Uterus (tissue), 4 donors: ENCODE results near the gene LACC1. TPM values are rescaled to one million over a fixed set of nuclear protein-coding genes. Genes with fewer than 3 reads are reported as not detected.
A peak's percentile ranks its signal among the peaks of the same experiment; 100 is the strongest.

Experiments
- DNase-seq, 2 donors: peaks; one replicate each; pipeline ENCODE4 v3.0.0-alpha.2; 2019 to 2020
- H3K27ac ChIP-seq, 2 donors: fragments of 200-600 bp; sonication (generic); 1 replicate in 1 of 2; 2 replicates in 1 of 2; pipeline ENCODE4 v1.5.1; 2016 to 2018
- H3K27me3 ChIP-seq, 2 donors: fragments of 200-600 bp; sonication (generic); one replicate each; pipeline ENCODE4 v1.5.1; 2018 to 2019; ENCODE audit warnings: control low read depth in 1 of 2
- H3K36me3 ChIP-seq, 2 donors: fragments of 200-600 bp; sonication (generic); one replicate each; pipeline ENCODE4 v1.5.1; 2019; ENCODE audit warnings: control low read depth in 1 of 2
- H3K4me1 ChIP-seq, 2 donors: fragments of 200-600 bp; sonication (generic); one replicate each; pipeline ENCODE4 v1.5.1; 2018 to 2019; ENCODE audit warnings: control low read depth in 1 of 2
- H3K4me3 ChIP-seq, 2 donors: fragments of 200-600 bp; sonication (generic); 1 replicate in 1 of 2; 2 replicates in 1 of 2; pipeline ENCODE4 v1.5.1; 2018 to 2019; ENCODE audit warnings: mild to moderate bottlenecking in 1 of 2
- H3K9me3 ChIP-seq, 2 donors: fragments of 200-600 bp; sonication (generic); one replicate each; pipeline ENCODE4 v1.5.1; 2019; ENCODE audit warnings: control low read depth in 1 of 2
- POLR2A ChIP-seq, 2 donors: fragments of 450-650 bp; IDR thresholded peaks; one replicate each; pipeline ENCODE4 v1.6.1; 2016; ENCODE audit warnings: antibody characterized with exemption in 2 of 2, mild to moderate bottlenecking in 1 of 2, moderate library complexity in 1 of 2
- intact Hi-C: fragments of 100-400 bp; cut with DNase I; formaldehyde crosslinking; loops from one replicate; pipeline ENCODE4 v1.15.1; 2023; ENCODE audit warnings: low total_unique reads
- total RNA-seq, 4 donors: library from RNA; depleted of rRNA in 3 of 4; stranded (reverse); fragments of >200 nt in 3 of 4; gene quantifications; one replicate each; pipeline versions ENCODE4 v1.1.0 to v1.2.4, GENCODE V29; 2014 to 2023
- TF ChIP-seq, protein P1 (sequence below), 4 experiments: fragments of 200-600 bp in 2 of 4; fragments of 450-650 bp in 2 of 4; sonication (generic) in 2 of 4; IDR thresholded peaks; one replicate each; pipeline ENCODE4 v1.5.1; 2016 to 2019; ENCODE audit warnings: antibody characterized with exemption in 4 of 4, mild to moderate bottlenecking in 2 of 4, moderate library complexity in 1 of 4
- donor health status: DM: yes; HTN: yes; CAD: no.

LACC1 gene
- total RNA-seq, 4 donors from 2014 or later: 1.0 to 7.7 (median 5.4) TPM

DNA sequence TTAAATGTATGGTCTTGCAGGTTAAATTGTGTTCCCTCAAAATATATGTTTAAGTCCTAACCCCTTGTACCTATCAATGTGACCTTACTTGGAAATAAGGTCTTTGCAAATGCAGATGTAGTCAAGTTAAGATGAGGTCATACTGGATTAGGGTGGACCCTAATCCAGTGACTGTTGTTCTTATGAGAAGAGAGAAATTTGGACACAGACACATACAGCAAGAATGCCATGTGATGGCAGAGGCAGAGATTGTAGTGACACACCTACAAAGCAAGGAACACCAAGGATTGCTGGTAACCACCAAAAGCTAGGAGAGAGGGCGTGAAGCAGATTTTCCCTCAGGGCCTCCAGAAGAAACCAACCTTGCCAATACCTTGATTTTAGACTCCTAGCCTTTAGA, 50.2 kb downstream of the LACC1 start:
- TF ChIP-seq POLR2A (IDR thresholded peaks at IDR 0.05): no peak
- TF ChIP-seq, protein P1, sequence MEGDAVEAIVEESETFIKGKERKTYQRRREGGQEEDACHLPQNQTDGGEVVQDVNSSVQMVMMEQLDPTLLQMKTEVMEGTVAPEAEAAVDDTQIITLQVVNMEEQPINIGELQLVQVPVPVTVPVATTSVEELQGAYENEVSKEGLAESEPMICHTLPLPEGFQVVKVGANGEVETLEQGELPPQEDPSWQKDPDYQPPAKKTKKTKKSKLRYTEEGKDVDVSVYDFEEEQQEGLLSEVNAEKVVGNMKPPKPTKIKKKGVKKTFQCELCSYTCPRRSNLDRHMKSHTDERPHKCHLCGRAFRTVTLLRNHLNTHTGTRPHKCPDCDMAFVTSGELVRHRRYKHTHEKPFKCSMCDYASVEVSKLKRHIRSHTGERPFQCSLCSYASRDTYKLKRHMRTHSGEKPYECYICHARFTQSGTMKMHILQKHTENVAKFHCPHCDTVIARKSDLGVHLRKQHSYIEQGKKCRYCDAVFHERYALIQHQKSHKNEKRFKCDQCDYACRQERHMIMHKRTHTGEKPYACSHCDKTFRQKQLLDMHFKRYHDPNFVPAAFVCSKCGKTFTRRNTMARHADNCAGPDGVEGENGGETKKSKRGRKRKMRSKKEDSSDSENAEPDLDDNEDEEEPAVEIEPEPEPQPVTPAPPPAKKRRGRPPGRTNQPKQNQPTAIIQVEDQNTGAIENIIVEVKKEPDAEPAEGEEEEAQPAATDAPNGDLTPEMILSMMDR (IDR thresholded peaks at IDR 0.05): no peak
- no peak overlapping the region for H3K27ac ChIP-seq
- intact Hi-C loops: no loop called here
- H3K4me1 ChIP-seq: no peaks in the 10 kb centered on the region
- no peaks in the 10 kb centered on the region for H3K27me3 ChIP-seq
- no peak overlapping the region for H3K4me3 ChIP-seq
- no peaks in the 10 kb centered on the region for H3K9me3 ChIP-seq
- no peaks in the 10 kb centered on the region for H3K36me3 ChIP-seq
- DNase-seq: no peak

DNA sequence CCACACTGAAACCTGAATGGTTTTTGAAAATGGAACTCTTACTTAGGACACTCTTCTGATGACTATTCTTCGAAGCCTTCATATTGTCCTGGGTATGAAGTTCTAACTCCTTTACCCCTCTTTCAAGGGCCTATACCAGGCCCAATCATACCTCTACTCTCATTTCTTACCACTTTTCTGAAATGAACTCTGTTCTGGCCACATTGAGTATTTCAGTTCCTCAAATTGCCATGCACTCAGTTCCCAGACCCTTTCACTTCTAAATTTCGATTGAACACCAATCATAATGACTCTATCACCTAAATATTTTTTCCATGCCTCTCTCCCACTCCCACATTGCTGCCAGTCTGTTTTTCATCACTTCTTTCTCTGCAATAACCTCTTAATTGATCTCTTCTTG, 53.7 kb downstream of the LACC1 start:
- TF ChIP-seq POLR2A (IDR thresholded peaks at IDR 0.05): no peak
- TF ChIP-seq, protein P1 (IDR thresholded peaks at IDR 0.05): no peak
- H3K9me3 ChIP-seq: no peaks in the 10 kb centered on the region
- H3K4me3 ChIP-seq: no peak overlapping the region
- intact Hi-C loops: no loop called here
- no peak overlapping the region for H3K27ac ChIP-seq
- no peaks in the 10 kb centered on the region for H3K4me1 ChIP-seq
- H3K27me3 ChIP-seq: no peaks in the 10 kb centered on the region
- no peaks in the 10 kb centered on the region for H3K36me3 ChIP-seq
- DNase-seq: no peak

DNA sequence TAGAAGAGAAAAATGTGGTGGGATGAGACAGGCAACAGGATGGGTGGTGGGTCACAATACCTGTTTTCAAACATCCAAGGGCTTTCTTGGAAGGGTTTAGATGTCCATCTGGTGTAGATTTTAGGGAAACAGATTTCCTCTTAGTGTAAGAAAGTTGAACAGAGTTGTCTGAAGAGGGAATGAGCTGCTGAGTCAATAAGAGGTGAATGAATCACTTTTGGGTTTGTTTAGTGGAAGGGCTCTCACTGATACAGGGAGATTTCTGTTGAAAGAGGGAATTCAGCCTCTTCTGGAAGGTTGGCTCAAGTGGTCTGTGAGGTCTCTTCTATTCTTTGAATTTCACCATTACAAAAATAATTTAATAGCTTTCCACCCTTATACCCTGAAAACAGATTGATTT, 54.6 kb downstream of the LACC1 start:
- H3K27ac ChIP-seq: no peak overlapping the region
- no peaks in the 10 kb centered on the region for H3K9me3 ChIP-seq
- no peak for DNase-seq
- H3K4me3 ChIP-seq: no peak overlapping the region
- TF ChIP-seq, protein P1 (IDR thresholded peaks at IDR 0.05): no peak
- TF ChIP-seq POLR2A (IDR thresholded peaks at IDR 0.05): no peak
- no peaks in the 10 kb centered on the region for H3K36me3 ChIP-seq
- H3K4me1 ChIP-seq: no peaks in the 10 kb centered on the region
- intact Hi-C loops: no loop called here
- no peaks in the 10 kb centered on the region for H3K27me3 ChIP-seq

DNA sequence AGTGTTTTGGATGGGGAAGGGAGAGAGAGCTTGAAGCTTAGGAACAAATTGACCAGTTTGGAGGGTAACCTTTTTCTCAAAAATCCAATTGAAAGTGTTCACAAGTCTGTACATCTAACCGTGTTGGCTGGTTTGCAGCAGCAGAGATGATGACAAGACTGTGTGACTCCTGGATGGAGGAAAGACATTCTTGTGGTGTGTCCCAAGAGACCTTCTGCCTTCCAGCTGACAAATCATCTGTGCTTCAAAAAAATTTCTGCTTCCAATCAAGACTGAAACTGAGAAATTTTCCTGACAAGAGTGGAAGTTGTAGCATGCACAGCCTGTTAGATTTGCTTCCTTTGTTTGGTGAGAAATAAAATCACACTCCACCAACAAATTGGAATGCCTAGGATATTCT, 56.2 kb downstream of the LACC1 start:
- H3K4me1 ChIP-seq: no peaks in the 10 kb centered on the region
- no peak overlapping the region for H3K4me3 ChIP-seq
- intact Hi-C loops: no loop called here
- no peak for DNase-seq
- no peaks in the 10 kb centered on the region for H3K9me3 ChIP-seq
- no peaks in the 10 kb centered on the region for H3K27me3 ChIP-seq
- no peak overlapping the region for H3K27ac ChIP-seq
- no peaks in the 10 kb centered on the region for H3K36me3 ChIP-seq
- no peak for TF ChIP-seq POLR2A (IDR thresholded peaks at IDR 0.05)
- TF ChIP-seq, protein P1 (IDR thresholded peaks at IDR 0.05): no peak

DNA sequence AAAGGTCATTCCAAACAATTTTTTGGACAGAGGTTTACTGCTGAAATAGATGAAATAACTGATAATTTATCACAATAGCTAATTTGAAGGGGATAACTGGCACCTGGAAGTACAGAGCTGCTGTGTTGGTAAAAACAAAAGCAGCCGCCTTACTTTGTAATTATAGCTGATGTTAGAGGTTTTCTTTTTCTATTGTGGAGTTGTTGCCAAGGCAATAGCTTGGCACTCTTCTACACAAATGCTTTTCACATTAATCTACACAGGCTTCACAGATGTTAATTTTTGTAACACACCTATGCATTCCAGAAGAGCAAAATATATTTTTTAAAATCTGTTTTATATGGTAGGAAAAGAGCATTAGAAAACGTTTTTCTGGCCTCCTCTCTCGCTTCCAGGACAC, 56.9 kb downstream of the LACC1 start:
- Histone ChIP-seq H3K36me3 (no peaks in the 10 kb centered on the region), H3K27ac (peak overlapping the region; percentile 23 to 60), H3K27me3 (no peaks in the 10 kb centered on the region), H3K4me1 (no peaks in the 10 kb centered on the region), H3K9me3 (no peaks in the 10 kb centered on the region), H3K4me3 (no peak overlapping the region)
- intact Hi-C loops: no loop called here
- TF ChIP-seq, protein P1 (IDR thresholded peaks at IDR 0.05): no peak
- no peak for TF ChIP-seq POLR2A (IDR thresholded peaks at IDR 0.05)
- no peak for DNase-seq
